Measurements from ENCODE around the gene PGBD5. TPM values are rescaled to one million over a fixed set of nuclear protein-coding genes. Genes with fewer than 3 reads are reported as not detected.

Gene PGBD5
- total RNA-seq, 2 experiments from 2014 or later, result not detected

- no peaks in the 10 kb centered on the region for H4K20me1 ChIP-seq (ENCODE audit: insufficient read depth, low read length)
- H3K79me2 ChIP-seq (ENCODE audit: insufficient read depth, low read depth, low read length), result no peaks in the 10 kb centered on the region
- TF ChIP-seq EZH2phosphoT487 (IDR thresholded peaks at IDR 0.05; ENCODE audit: borderline replicate concordance, low read depth, low read length), result no peak
- no peak for TF ChIP-seq CTCF (conservative IDR thresholded peaks at IDR 0.05; ENCODE audit: low read length)
- CTCF ChIA-PET (ENCODE audit: unreplicated experiment), result no interaction called here
- H3K27ac ChIP-seq (ENCODE audit: low read depth, low read length, poor library complexity, severe bottlenecking), result no peak overlapping the region
- POLR2A ChIA-PET, result no interaction called here
- no peaks in the 10 kb centered on the region for H3K9me2 ChIP-seq (ENCODE audit: insufficient read depth, low read length)
- no peaks in the 10 kb centered on the region for H3K4me1 ChIP-seq (ENCODE audit: insufficient read depth, low read length, poor library complexity, severe bottlenecking)
- H2AFZ ChIP-seq (ENCODE audit: low read length), result no peak overlapping the region
- intact Hi-C loops (cut with micrococcal nuclease; ENCODE audit: unreplicated experiment), result no loop called here
- no peaks in the 10 kb centered on the region for H3K36me3 ChIP-seq (ENCODE audit: insufficient read depth, low read length)
- H3K4me2 ChIP-seq (ENCODE audit: low read length), result no peak overlapping the region
- no TSS peak for BruUV-seq (replicated peaks)
- no peak for DNase-seq (ENCODE audit: low spot score)
- H3K9me3 ChIP-seq (ENCODE audit: low read length), result no peaks in the 10 kb centered on the region
- no peak overlapping the region for H3K4me3 ChIP-seq (ENCODE audit: low read depth, low read length, poor library complexity, severe bottlenecking)
Observed at GRCh38 chr1:230333590-230334446, 92.3 kb downstream of the PGBD5 start.

DNA sequence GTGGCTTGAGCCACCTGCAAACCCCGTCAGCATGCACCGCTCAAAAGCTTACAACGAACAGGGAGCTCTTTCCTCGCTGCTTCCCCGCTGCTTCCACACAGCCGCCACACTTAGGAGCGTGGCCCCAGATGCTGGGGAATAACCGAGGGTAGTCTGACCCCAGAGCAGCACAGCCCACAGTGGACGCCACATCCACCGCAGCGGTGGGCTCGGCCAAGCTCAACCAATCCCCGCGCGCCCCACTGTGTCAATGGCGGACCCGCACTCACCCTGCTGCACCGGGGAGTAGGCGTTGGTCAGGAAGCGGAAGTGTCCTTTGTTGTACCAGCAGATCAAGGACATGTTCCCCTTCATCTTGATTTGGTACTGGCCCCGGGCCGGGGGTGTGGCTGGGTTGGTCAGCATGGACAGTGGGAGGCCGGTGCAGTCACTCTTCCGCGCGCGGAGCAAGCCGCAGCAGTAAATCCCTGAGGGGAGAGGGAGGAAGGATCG lies 93.5 kb downstream of the PGBD5 start:
- ChIA-PET CTCF (ENCODE audit: unreplicated experiment) (no interaction called here), POLR2A (interaction anchor here (0.6 kb wide), 1 partner anchor 9 kb away, joined by 3 read pairs; no protein-coding TSS in a partner anchor)
- no peaks in the 10 kb centered on the region for H3K9me3 ChIP-seq (ENCODE audit: low read length)
- H2AFZ ChIP-seq (ENCODE audit: low read length), result no peak overlapping the region
- no TSS peak for BruUV-seq (replicated peaks)
- no peaks in the 10 kb centered on the region for H3K36me3 ChIP-seq (ENCODE audit: insufficient read depth, low read length)
- H3K27ac ChIP-seq (ENCODE audit: low read depth, low read length, poor library complexity, severe bottlenecking), result no peak overlapping the region
- DNase-seq (ENCODE audit: low spot score), result no peak
- H3K4me2 ChIP-seq (ENCODE audit: low read length), result no peak overlapping the region
- H3K4me3 ChIP-seq (ENCODE audit: low read depth, low read length, poor library complexity, severe bottlenecking), result no peak overlapping the region
- intact Hi-C loops (cut with micrococcal nuclease; ENCODE audit: unreplicated experiment), result no loop called here
- no peaks in the 10 kb centered on the region for H3K9me2 ChIP-seq (ENCODE audit: insufficient read depth, low read length)
- TF ChIP-seq CTCF (conservative IDR thresholded peaks at IDR 0.05; ENCODE audit: low read length), result no peak
- TF ChIP-seq EZH2phosphoT487 (IDR thresholded peaks at IDR 0.05; ENCODE audit: borderline replicate concordance, low read depth, low read length), result no peak
- H4K20me1 ChIP-seq (ENCODE audit: insufficient read depth, low read length), result no peaks in the 10 kb centered on the region
- no peaks in the 10 kb centered on the region for H3K4me1 ChIP-seq (ENCODE audit: insufficient read depth, low read length, poor library complexity, severe bottlenecking)
- H3K79me2 ChIP-seq (ENCODE audit: insufficient read depth, low read depth, low read length), result no peaks in the 10 kb centered on the region

GRCh38 chr1:230332061-230332460 lies 94.1 kb downstream of the PGBD5 start:
- no peak for DNase-seq (ENCODE audit: low spot score)
- H2AFZ ChIP-seq (ENCODE audit: low read length), result no peak overlapping the region
- H4K20me1 ChIP-seq (ENCODE audit: insufficient read depth, low read length), result no peaks in the 10 kb centered on the region
- BruUV-seq (replicated peaks), result no TSS peak
- intact Hi-C loops (cut with micrococcal nuclease; ENCODE audit: unreplicated experiment), result no loop called here
- H3K4me2 ChIP-seq (ENCODE audit: low read length), result no peak overlapping the region
- H3K9me3 ChIP-seq (ENCODE audit: low read length), result no peaks in the 10 kb centered on the region
- ChIA-PET CTCF (ENCODE audit: unreplicated experiment) (no interaction called here), POLR2A (interaction anchor here (0.6 kb wide), 1 partner anchor 10 kb away, joined by 3 read pairs; no protein-coding TSS in a partner anchor)
- no peak for TF ChIP-seq EZH2phosphoT487 (IDR thresholded peaks at IDR 0.05; ENCODE audit: borderline replicate concordance, low read depth, low read length)
- no peak overlapping the region for H3K4me3 ChIP-seq (ENCODE audit: low read depth, low read length, poor library complexity, severe bottlenecking)
- H3K79me2 ChIP-seq (ENCODE audit: insufficient read depth, low read depth, low read length), result no peaks in the 10 kb centered on the region
- H3K27ac ChIP-seq (ENCODE audit: low read depth, low read length, poor library complexity, severe bottlenecking), result no peak overlapping the region
- H3K36me3 ChIP-seq (ENCODE audit: insufficient read depth, low read length), result no peaks in the 10 kb centered on the region
- no peaks in the 10 kb centered on the region for H3K4me1 ChIP-seq (ENCODE audit: insufficient read depth, low read length, poor library complexity, severe bottlenecking)
- no peaks in the 10 kb centered on the region for H3K9me2 ChIP-seq (ENCODE audit: insufficient read depth, low read length)

All from OCI-LY7 (cell line).